ENCODE results near the gene UBE2E3. TPM values are rescaled to one million over a fixed set of nuclear protein-coding genes. Genes with fewer than 3 reads are reported as not detected.

Gene UBE2E3
- total and polyA plus RNA-seq, 5 donors from 2014 or later, result 12.4 to 31.9 (median 24.6) TPM

DNA sequence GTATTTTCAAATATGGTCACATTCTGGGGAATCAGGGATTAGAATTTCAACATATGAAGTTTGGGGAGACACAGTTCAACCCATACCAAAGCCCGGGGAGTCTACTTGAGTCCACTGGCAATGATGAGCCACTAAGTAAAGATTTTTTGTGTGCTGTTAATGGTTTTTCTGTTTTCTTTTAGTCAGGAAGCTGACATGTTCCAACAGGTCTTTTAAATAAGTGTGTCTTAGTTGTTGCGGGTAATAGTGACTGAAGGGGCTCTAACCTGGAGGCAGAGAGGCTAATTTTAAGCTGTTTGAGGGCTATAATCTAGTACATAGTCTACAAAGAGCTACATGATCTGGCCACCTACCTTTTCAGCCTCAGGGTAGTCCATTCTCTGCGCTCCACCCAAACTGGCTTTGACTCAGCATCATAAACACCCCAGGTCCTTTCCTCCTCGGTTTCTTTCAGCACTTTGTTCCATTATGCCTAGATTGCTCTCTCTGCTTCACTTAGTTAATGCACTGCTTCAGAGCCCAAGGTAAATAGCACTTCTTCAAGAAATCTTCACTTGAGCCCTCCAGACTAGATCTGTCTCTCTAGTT, 17.6 kb upstream of the UBE2E3 start:
- no peaks in the 10 kb centered on the region for H3K9me3 ChIP-seq (ENCODE audit: control insufficient read depth in 2 of 2, low read length in 2 of 2)
- H3K4me3 Mint-ChIP-seq, result no peak overlapping the region
- H3K36me3 Mint-ChIP-seq, result no peaks in the 10 kb centered on the region
- no peak overlapping the region for H3K4me3 ChIP-seq (ENCODE audit: low read depth, low read length)
- no peaks in the 10 kb centered on the region for H3K4me1 ChIP-seq (ENCODE audit: control insufficient read depth, insufficient read depth, low read length, poor library complexity, severe bottlenecking)
- no peak overlapping the region for H3K27ac ChIP-seq (ENCODE audit: insufficient read depth, low read length, poor library complexity, severe bottlenecking)
- no peaks in the 10 kb centered on the region for H3K9me3 Mint-ChIP-seq
- DNase-seq, result no peak
- no peaks in the 10 kb centered on the region for H3K36me3 ChIP-seq (ENCODE audit: control insufficient read depth, insufficient read depth, low read length)
- H3K27ac Mint-ChIP-seq, result no peak overlapping the region
- no peak for ATAC-seq (ENCODE audit: low read depth in 2 of 2)
- peaks cover 25% of the 10 kb centered on the region for H3K27me3 Mint-ChIP-seq
- H3K4me1 Mint-ChIP-seq, result no peaks in the 10 kb centered on the region
- peaks cover 9% of the 10 kb centered on the region for H3K27me3 ChIP-seq (ENCODE audit: control insufficient read depth, insufficient read depth, low read length)

DNA sequence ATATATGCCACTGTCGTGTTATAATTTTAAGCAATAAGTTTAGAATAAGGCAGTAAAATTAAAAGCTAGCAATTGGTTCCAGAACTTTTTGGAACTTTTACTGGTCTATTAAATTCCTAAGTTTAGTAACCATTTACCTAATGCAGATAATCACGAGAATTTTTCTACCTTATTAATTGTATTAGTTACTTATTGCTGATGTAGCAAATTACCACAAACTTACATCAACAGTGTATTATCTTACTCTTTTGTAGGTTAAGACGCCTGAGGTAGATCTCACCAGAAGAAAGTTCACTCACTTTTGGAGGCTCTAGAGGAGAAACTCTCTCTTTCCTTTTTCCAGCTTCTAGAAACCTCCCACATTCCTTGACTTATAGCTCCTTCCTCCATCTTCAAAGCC, 14.0 kb upstream of the UBE2E3 start:
- Histone ChIP-seq H3K36me3 (ENCODE audit: control insufficient read depth, insufficient read depth, low read length) (no peaks in the 10 kb centered on the region), H3K9me3 (ENCODE audit: control insufficient read depth in 2 of 2, low read length in 2 of 2) (no peaks in the 10 kb centered on the region), H3K27me3 (ENCODE audit: control insufficient read depth, insufficient read depth, low read length) (peaks cover 14% of the 10 kb centered on the region), H3K4me3 (ENCODE audit: low read depth, low read length) (no peak overlapping the region), H3K4me1 (ENCODE audit: control insufficient read depth, insufficient read depth, low read length, poor library complexity, severe bottlenecking) (no peaks in the 10 kb centered on the region), H3K27ac (ENCODE audit: insufficient read depth, low read length, poor library complexity, severe bottlenecking) (no peak overlapping the region)
- no peak overlapping the region for H3K27ac Mint-ChIP-seq
- peaks cover 17% of the 10 kb centered on the region for H3K27me3 Mint-ChIP-seq
- H3K4me3 Mint-ChIP-seq, result no peak overlapping the region
- DNase-seq (no peak), ATAC-seq (ENCODE audit: low read depth in 2 of 2) (no peak)
- H3K36me3 Mint-ChIP-seq, result no peaks in the 10 kb centered on the region
- no peaks in the 10 kb centered on the region for H3K9me3 Mint-ChIP-seq
- no peaks in the 10 kb centered on the region for H3K4me1 Mint-ChIP-seq

DNA sequence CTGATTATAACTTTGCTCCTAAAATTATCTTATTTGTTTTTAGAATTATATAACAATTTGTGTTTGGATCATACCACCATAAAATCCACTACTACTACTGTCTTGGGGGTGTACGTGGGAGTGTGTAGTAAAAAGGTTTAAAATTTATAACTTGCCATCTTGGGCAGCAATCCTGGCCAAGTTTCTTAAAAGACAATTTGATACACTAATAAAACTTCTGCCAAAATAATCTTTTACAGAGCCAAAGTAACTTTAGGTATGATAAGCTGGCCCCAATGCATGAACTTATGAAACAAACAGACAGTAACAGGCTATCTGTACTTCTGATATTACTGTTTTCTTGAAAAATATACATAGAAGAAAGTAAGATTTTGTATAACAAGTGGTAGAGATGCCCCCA, 11.3 kb upstream of the UBE2E3 start:
- Mint-ChIP-seq H3K36me3 (no peaks in the 10 kb centered on the region), H3K4me1 (no peaks in the 10 kb centered on the region), H3K4me3 (no peak overlapping the region), H3K27ac (no peak overlapping the region), H3K27me3 (peaks cover 12% of the 10 kb centered on the region), H3K9me3 (no peaks in the 10 kb centered on the region)
- Histone ChIP-seq H3K36me3 (ENCODE audit: control insufficient read depth, insufficient read depth, low read length) (no peaks in the 10 kb centered on the region), H3K9me3 (ENCODE audit: control insufficient read depth in 2 of 2, low read length in 2 of 2) (no peaks in the 10 kb centered on the region), H3K27ac (ENCODE audit: insufficient read depth, low read length, poor library complexity, severe bottlenecking) (no peak overlapping the region), H3K27me3 (ENCODE audit: control insufficient read depth, insufficient read depth, low read length) (peaks cover 11% of the 10 kb centered on the region), H3K4me1 (ENCODE audit: control insufficient read depth, insufficient read depth, low read length, poor library complexity, severe bottlenecking) (no peaks in the 10 kb centered on the region), H3K4me3 (ENCODE audit: low read depth, low read length) (no peak overlapping the region)
- DNase-seq (no peak), ATAC-seq (ENCODE audit: low read depth in 2 of 2) (no peak)

DNA sequence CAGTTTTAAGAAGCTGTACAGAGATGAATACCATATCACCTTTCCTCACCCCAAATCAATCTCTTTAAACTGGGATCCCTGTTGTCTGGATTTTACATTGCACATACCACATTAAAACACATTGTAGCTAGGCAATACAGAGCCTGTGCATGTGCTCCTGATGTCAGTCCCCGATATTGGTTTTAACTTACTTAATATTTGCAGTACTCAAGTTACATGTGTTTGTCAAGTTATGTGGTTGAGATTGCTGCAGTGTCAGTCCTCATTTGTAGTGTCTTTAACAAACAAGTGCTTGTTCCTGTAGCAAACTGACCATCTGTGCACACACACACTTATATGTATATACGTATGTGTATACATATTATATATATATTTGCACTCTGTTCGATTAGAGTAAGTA, 10.4 kb upstream of the UBE2E3 start:
- Histone ChIP-seq H3K36me3 (ENCODE audit: control insufficient read depth, insufficient read depth, low read length) (no peaks in the 10 kb centered on the region), H3K27me3 (ENCODE audit: control insufficient read depth, insufficient read depth, low read length) (peaks cover 11% of the 10 kb centered on the region), H3K27ac (ENCODE audit: insufficient read depth, low read length, poor library complexity, severe bottlenecking) (no peak overlapping the region), H3K9me3 (ENCODE audit: control insufficient read depth in 2 of 2, low read length in 2 of 2) (no peaks in the 10 kb centered on the region), H3K4me3 (ENCODE audit: low read depth, low read length) (no peak overlapping the region), H3K4me1 (ENCODE audit: control insufficient read depth, insufficient read depth, low read length, poor library complexity, severe bottlenecking) (no peaks in the 10 kb centered on the region)
- no peak for DNase-seq
- Mint-ChIP-seq H3K36me3 (no peaks in the 10 kb centered on the region), H3K4me3 (no peak overlapping the region), H3K4me1 (no peaks in the 10 kb centered on the region), H3K27ac (no peak overlapping the region), H3K27me3 (peaks cover 9% of the 10 kb centered on the region), H3K9me3 (no peaks in the 10 kb centered on the region)
- ATAC-seq (ENCODE audit: low read depth in 2 of 2), result no peak

DNA sequence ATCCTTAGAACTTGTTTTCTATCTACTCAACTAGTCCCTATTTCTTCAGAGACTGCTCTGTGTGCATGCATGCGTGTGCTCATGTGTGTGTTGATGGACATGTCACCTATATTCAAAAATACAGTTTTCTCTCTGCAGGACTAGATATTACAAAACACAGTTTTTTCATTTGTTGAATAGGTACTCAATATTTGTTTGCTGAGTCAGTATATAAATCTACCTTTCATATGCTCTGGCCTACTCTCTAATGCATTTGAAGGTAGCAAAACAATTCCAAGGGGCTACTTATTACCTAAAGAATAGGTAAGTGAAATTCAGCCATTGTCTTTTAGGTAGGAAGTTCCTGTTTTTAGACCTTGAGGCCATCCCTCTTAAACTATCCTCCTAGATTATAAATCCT, 8.6 kb upstream of the UBE2E3 start:
- Histone ChIP-seq H3K9me3 (ENCODE audit: control insufficient read depth in 2 of 2, low read length in 2 of 2) (no peaks in the 10 kb centered on the region), H3K27me3 (ENCODE audit: control insufficient read depth, insufficient read depth, low read length) (peaks cover 11% of the 10 kb centered on the region), H3K4me3 (ENCODE audit: low read depth, low read length) (no peak overlapping the region), H3K4me1 (ENCODE audit: control insufficient read depth, insufficient read depth, low read length, poor library complexity, severe bottlenecking) (no peaks in the 10 kb centered on the region), H3K36me3 (ENCODE audit: control insufficient read depth, insufficient read depth, low read length) (no peaks in the 10 kb centered on the region), H3K27ac (ENCODE audit: insufficient read depth, low read length, poor library complexity, severe bottlenecking) (no peak overlapping the region)
- H3K36me3 Mint-ChIP-seq, result no peaks in the 10 kb centered on the region
- ATAC-seq (ENCODE audit: low read depth in 2 of 2), result no peak
- no peaks in the 10 kb centered on the region for H3K4me1 Mint-ChIP-seq
- no peak for DNase-seq
- peaks cover 6% of the 10 kb centered on the region for H3K27me3 Mint-ChIP-seq
- no peak overlapping the region for H3K27ac Mint-ChIP-seq
- H3K9me3 Mint-ChIP-seq, result no peaks in the 10 kb centered on the region
- no peak overlapping the region for H3K4me3 Mint-ChIP-seq

DNA sequence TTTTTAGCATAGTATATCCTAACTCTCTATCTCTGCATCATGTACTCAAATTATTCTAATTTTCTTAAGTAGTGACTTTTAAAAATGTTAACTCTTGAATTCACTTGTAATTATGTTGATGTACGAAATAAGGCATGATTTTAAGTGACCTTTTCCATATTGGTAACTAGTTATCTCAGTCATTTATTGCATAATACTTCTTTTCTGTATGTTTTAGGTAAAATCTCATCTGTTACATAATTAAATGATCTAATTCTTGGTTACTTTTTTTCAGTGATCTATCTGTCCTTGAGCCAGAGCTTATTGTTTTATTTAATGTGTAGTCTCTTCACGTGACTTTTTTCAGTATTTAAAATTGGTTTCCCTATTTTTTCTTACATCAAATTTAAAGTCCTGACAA, 4.8 kb upstream of the UBE2E3 start:
- Histone ChIP-seq H3K4me3 (ENCODE audit: low read depth, low read length) (no peak overlapping the region), H3K9me3 (ENCODE audit: control insufficient read depth in 2 of 2, low read length in 2 of 2) (no peaks in the 10 kb centered on the region), H3K27me3 (ENCODE audit: control insufficient read depth, insufficient read depth, low read length) (peaks cover 4% of the 10 kb centered on the region), H3K36me3 (ENCODE audit: control insufficient read depth, insufficient read depth, low read length) (no peaks in the 10 kb centered on the region), H3K4me1 (ENCODE audit: control insufficient read depth, insufficient read depth, low read length, poor library complexity, severe bottlenecking) (no peaks in the 10 kb centered on the region), H3K27ac (ENCODE audit: insufficient read depth, low read length, poor library complexity, severe bottlenecking) (no peak overlapping the region)
- H3K9me3 Mint-ChIP-seq, result peaks cover 0 to 1% (median 0%) of the 10 kb centered on the region in 7 donors
- ATAC-seq (ENCODE audit: low read depth in 2 of 2) (no peak), DNase-seq (no peak)
- no peak overlapping the region for H3K27ac Mint-ChIP-seq
- H3K27me3 Mint-ChIP-seq, result no peaks in the 10 kb centered on the region
- no peaks in the 10 kb centered on the region for H3K36me3 Mint-ChIP-seq
- H3K4me1 Mint-ChIP-seq, result peaks cover 0 to 15% (median 3%) of the 10 kb centered on the region in 4 donors
- H3K4me3 Mint-ChIP-seq, result no peak overlapping the region

DNA sequence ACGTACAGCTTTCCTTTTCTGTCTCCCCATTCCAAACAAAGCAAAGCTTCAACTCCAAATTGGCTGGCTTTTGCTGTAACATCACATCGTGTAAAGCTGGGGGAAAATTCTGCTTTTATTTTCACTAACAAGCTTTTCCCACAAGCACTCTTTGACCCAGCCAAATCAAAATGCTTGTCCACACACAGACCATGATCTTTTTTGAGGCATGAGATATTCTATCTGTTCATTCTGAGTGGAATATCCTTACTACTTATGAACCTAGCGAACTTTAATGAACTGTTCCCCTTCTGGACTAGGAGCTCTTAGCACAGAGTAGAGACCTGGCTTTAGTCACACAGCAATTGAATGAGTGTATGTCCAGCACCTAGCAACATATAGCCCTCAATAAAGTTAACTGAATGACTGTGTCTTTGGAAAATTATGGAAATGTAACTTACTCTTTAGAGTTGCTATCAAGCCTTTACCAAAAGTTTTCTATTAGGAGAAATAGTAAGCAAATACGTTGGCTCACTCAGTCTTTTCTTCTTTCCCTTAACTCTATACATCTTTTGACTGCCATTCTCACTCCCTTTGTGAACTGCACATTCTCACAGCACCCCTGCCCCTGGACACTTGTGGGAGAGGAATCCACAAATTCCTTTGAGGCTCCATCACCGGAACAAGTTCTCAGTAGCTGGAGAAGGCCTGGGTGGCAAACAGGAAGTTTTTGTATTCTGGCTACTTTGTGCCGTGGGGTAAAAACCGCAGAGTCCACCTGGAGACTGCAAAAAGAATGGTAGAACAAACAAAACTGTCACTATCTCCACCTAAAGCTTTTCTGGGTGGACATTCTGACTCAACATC, 1.3 kb upstream of the UBE2E3 start:
- Histone ChIP-seq H3K27ac (ENCODE audit: insufficient read depth, low read length, poor library complexity, severe bottlenecking) (no peak overlapping the region), H3K4me3 (ENCODE audit: low read depth, low read length) (peak overlapping the region; percentile 46), H3K9me3 (ENCODE audit: control insufficient read depth in 2 of 2, low read length in 2 of 2) (no peaks in the 10 kb centered on the region), H3K36me3 (ENCODE audit: control insufficient read depth, insufficient read depth, low read length) (no peaks in the 10 kb centered on the region), H3K4me1 (ENCODE audit: control insufficient read depth, insufficient read depth, low read length, poor library complexity, severe bottlenecking) (peaks cover 10% of the 10 kb centered on the region), H3K27me3 (ENCODE audit: control insufficient read depth, insufficient read depth, low read length) (no peaks in the 10 kb centered on the region)
- ATAC-seq (ENCODE audit: low read depth in 2 of 2) (no peak), DNase-seq (no peak)
- Mint-ChIP-seq H3K4me1 (peaks cover 18 to 46% (median 25%) of the 10 kb centered on the region in 4 donors), H3K36me3 (no peaks in the 10 kb centered on the region), H3K9me3 (peaks cover 0 to 1% (median 0%) of the 10 kb centered on the region in 7 donors), H3K4me3 (peak overlapping the region; percentile 79 to 87 (median 86)), H3K27me3 (no peaks in the 10 kb centered on the region), H3K27ac (peak overlapping the region; percentile 85 to 95 (median 89))

DNA sequence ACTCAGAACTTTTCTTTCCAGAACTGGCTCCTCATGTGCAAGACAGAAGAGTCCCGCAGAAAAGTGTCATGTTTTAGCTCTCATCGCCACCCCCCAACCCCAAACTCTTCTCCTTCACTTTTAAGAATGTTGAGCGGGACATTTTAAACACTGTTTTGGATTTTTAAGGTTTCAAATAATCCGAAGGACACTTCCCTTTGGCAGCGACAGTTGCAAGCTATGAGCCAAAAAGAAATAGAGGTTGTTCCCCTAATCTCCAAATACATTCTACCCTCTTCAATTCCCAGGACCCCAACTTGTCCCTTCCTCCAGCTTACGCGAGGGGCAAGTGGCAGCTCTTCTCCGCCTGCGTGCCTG, 678 bp upstream of the UBE2E3 start:
- H3K4me1 ChIP-seq (ENCODE audit: control insufficient read depth, insufficient read depth, low read length, poor library complexity, severe bottlenecking), result peaks cover 10% of the 10 kb centered on the region
- H3K4me3 Mint-ChIP-seq, result peak overlapping the region; percentile 79 to 87 (median 86)
- no peaks in the 10 kb centered on the region for H3K36me3 ChIP-seq (ENCODE audit: control insufficient read depth, insufficient read depth, low read length)
- ATAC-seq (ENCODE audit: low read depth in 2 of 2) (no peak), DNase-seq (no peak)
- no peaks in the 10 kb centered on the region for H3K9me3 ChIP-seq (ENCODE audit: control insufficient read depth in 2 of 2, low read length in 2 of 2)
- peak overlapping the region; percentile 85 to 95 (median 89) for H3K27ac Mint-ChIP-seq
- no peaks in the 10 kb centered on the region for H3K27me3 ChIP-seq (ENCODE audit: control insufficient read depth, insufficient read depth, low read length)
- H3K27ac ChIP-seq (ENCODE audit: insufficient read depth, low read length, poor library complexity, severe bottlenecking), result peak overlapping the region; percentile 43
- no peaks in the 10 kb centered on the region for H3K36me3 Mint-ChIP-seq
- peaks cover 18 to 46% (median 25%) of the 10 kb centered on the region in 4 donors for H3K4me1 Mint-ChIP-seq
- H3K9me3 Mint-ChIP-seq, result peaks cover 0 to 1% (median 0%) of the 10 kb centered on the region in 7 donors
- peak overlapping the region; percentile 46 for H3K4me3 ChIP-seq (ENCODE audit: low read depth, low read length)
- no peaks in the 10 kb centered on the region for H3K27me3 Mint-ChIP-seq

Data from CD4-positive, CD25-positive, alpha-beta regulatory T cell (primary cell).